A172 (cell line): ENCODE data around the gene CDC45. TPM values are rescaled to one million over a fixed set of nuclear protein-coding genes. Genes with fewer than 3 reads are reported as not detected.

Experiments used
- DNase-seq: peaks from one replicate; pipeline ENCODE4 v3.0.0-alpha.2; 2015; ENCODE audit warnings: low spot score
- total RNA-seq: library from RNA; depleted of rRNA; stranded (reverse); fragments of >200 nt; shearing (Covaris generic); gene quantifications from 2 replicates; pipeline ENCODE4 v1.2.3, GENCODE V29; 2014; rRNA removed

CDC45 gene
- total RNA-seq, 1 experiment from 2014 or later, result 45.7 TPM

- DNase-seq, result no peak
These were observed 80.2 kb downstream of the CDC45 start for GRCh38 chr22:19559956-19560355.

GRCh38 chr22:19565382-19566278, 85.9 kb downstream of the CDC45 start:
- DNase-seq, result peak; percentile 4

GRCh38 chr22:19566279-19567156, 86.8 kb downstream of the CDC45 start:
- DNase-seq, result no peak

GRCh38 chr22:19567157-19568009, 87.7 kb downstream of the CDC45 start:
- DNase-seq, result no peak

GRCh38 chr22:19568337-19569275, 88.9 kb downstream of the CDC45 start:
- DNase-seq, result peak; percentile 80

- DNase-seq, result no peak
These were observed 89.5 kb downstream of the CDC45 start for GRCh38 chr22:19569276-19569640.

- no peak for DNase-seq
These were observed 90.3 kb downstream of the CDC45 start for GRCh38 chr22:19569976-19570375.

Other genes starting within 250 kb of the CDC45 start
- 2.7 and 3.4 TPM in 2 replicates for gene CLTCL1, start 188.2 kb upstream of the CDC45 start, total RNA-seq
- 11.7 and 13.2 TPM in 2 replicates for gene HIRA, start 48.2 kb upstream of the CDC45 start, total RNA-seq
- 30.7 and 45.7 TPM in 2 replicates for gene MRPL40, start 47.4 kb upstream of the CDC45 start, total RNA-seq
- 15.1 and 19.3 TPM in 2 replicates for gene C22orf39, start 32.2 kb upstream of the CDC45 start, total RNA-seq
- 64.8 and 73.0 TPM in 2 replicates for gene UFD1, start 727 bp upstream of the CDC45 start, total RNA-seq
- gene CLDN5, start 44.5 kb downstream of the CDC45 start, total RNA-seq, result not detected in 2 replicates
- 18.7 and 40.3 TPM in 2 replicates for gene SEPTIN5, start 234.6 kb downstream of the CDC45 start, total RNA-seq
- gene GP1BB, start 243.6 kb downstream of the CDC45 start, total RNA-seq, result 8.5 and 10.5 TPM in 2 replicates